GM18873 (cell line): Measurements from ENCODE around the gene ISG20L2.

Experiments used
- ATAC-seq: cut with Tn5 transposase; IDR thresholded peaks from one replicate; pipeline ENCODE4 v1.9.1; 2021; ENCODE audit warnings: mild to moderate bottlenecking, moderate library complexity, moderate number of reproducible peaks; ENCODE audit not compliant: unreplicated experiment, low FRiP score

Gene ISG20L2

DNA sequence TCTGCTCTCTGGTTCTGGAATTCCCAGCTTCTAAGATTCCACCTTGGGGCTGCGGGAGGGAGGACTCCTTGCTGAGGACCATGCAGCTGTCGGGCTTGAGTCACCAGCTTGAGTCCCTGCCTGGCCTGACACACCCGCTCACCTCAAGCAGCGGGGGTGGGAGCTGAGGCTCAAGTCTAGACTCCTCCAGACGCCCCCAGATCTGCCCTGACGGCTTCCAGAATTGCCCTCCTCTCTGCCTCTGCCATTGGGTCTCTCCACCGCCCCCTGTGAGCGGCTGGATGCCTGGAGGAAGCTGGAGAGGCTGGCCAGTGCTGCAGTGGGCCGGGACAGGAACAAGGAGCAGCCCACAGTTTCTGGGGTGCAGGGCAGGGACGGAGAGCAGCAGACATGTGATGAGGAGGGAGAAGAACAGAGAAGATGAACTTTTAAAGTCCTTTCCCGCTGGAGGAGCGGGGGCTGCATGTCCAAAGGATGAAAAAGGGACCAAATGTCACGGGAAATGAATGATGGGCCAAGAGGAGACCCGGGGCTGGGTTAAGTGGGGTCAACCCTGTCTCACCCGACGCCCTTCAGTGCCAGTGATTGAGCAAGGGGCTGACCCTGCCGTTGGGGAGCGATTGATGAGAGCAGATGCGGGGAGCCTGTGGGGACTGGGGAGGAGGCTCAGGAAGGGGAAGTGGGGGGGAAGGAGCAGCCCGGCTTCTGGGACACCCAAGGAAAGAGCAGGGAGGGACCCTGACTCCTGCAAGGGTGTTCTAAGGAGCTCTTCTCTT, 36.7 kb downstream of the ISG20L2 start:
- ATAC-seq, result no peak

DNA sequence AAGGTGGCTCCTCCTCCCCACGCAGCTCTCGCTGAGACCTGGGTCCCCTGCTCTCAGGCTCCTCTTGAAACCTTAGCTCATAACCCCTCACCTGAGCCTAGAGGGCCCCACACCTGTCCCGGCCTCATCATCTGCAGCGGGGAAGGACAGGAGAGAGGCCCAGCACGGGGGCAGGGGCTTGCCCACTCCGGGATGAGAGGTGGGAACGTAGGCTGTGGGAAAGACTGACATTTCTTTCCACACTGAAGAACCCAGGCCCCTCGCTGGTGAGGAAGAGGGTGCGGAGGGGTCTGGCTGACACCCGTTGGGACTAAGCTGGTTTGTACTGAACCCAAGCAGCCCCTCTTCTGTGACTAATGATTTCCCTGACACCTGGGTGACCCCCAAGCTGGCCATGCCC, 37.4 kb downstream of the ISG20L2 start:
- ATAC-seq, result no peak

DNA sequence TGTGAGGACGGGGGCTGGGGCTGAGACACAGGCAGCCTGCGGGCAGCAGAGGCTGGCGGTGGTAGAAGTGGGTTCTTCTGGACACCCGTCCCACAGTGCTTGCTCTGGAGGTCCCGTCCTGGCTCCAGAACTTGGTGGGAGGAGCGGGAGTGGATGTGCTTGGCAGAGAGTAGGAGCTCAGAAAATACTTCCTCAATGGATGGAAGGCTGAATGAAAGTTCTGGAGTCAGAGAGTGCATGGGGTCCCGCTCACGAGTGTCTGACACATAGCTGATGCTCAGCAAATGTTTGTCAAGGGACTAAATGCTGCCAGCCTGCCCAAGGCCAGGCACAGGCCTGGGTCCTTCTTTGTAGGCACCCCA, 37.9 kb downstream of the ISG20L2 start:
- ATAC-seq, result no peak

DNA sequence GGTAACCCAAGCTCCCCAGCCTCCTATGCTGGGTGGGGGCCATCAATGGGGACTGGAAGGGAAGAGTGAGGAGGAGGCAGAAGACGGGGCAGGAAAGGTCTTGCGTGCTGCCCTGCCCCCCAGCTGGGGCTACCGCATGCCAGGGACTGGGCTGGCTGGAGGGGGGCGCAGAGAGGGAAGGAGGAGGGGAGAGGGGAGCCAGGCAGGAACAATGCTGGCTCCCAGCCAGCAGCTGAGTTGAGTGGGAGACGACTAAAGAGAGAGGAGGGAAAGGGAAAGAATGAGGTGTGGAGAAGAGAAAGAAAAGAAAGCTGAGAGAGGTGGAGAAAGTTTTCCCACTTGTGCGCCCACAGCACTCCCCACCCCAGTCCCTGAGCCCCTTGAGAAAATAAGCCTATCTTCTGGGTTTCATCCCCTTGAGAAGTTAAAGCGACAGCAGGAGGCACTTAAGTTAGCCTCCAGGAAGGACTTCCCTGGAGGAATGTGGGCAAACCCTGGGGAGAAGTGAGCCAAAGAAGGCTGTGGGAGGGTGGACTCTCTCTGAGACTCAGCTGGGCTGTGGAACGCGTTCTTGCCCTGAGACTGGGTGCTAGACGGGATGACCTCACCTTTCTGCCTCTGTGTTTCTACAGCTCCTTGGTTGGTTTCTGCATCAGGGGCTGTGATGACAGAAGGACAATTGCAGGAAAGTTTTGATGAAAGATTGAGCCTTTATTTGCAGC, 38.5 kb downstream of the ISG20L2 start:
- no peak for ATAC-seq

DNA sequence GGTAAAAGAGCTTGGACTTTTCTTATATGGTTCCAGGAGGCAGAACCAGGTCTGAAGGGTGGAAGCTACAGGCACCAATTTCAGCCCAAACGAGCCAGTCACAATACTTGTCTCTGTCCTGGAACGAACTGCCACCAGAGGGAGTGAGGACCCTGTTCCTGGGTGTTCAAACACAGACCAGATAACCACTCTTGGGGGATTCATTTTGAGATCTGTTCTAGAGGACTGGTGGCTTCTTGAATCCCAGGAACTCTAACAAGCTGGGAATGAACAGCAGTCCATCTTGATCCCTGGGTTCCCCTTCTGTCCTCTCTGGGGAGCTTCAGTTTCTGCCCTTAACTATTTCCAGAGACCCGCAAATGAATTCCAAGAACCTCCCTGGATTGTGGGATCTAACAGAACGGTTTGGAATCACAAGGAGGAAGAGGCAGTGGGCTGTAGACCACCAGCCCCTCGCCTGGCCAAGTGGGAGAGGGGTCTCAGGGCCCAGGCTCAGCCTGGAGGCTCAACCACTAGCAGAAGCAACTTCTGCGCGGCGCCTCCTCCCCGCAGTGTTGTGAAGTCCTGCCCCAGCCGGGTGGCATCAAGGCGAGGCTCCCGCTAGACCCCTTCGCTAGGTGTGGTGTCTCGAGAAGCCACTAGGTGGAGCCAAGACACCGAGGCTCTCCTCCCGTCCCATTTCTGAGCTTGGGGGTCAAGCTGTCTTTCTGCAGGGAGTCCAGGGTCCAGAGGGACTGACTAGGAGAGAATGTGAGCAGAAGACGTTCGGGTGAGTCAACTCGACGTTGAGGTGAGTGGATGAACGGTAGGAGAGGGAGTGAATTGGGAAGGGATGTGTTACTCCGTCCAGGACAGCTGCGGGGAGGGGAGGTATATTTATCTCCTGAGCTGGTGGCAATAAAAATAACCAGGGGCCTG, 39.3 kb downstream of the ISG20L2 start:
- ATAC-seq, result no peak

DNA sequence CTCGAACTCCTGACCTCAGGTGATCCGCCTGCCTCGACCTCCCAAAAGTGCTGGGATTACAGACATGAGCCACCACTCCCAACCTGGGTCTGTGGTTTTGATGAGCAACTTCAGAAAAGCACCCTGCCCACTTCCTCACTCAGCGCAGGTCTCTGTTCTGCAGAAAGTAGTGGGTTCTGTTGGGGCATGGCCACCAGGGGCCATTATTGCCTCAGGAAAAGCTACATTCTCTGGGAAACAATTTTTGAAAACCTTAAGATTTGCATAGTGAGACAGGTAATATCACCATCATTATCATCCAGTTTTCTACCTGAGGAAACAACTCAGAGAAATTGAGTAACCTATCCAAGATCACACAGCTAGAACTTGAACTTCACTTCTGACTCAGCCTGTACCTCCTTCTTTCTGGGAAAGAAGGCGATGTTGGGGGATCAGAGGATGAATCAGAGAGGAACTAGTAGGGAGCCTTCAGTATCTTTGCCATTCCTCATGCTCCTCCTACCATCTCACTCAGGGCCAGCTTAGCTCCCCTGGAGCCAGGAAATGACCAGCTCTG, 44.3 kb downstream of the ISG20L2 start:
- ATAC-seq, result no peak

DNA sequence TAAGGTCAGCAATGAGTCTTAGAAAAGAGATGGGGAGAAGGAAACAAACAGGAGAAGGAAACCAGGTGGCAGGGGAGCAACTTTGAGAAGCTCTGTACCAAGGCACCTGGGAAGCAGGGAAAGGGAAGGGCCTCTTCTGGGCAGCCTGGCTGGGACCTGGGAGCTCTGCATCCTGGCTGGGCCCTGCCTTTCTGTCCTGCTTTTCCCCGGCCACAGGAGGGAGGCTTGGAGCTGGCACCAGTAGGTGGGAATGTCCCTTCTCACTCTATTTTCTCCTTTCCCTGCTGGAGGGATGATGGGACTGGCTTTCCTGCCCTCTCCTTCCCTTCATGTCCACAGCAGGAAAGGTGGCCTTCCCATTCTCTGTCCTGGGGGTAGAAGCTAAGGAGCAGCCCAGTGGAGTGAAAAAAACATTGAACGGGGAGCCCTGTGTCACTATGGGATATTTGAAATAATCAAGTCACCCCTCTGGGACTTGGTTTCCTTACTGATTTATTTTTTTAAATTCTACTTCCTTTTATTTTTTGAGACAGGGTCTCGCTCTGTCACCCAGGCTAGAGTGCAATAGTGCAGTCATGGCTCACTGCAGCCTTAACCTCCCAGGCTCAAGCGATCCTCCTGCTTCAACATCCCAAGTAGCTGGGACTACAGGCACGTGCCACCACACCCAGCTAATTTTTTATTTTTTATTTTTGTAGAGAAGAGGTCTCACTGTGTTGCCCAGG, 46.2 kb downstream of the ISG20L2 start:
- no peak for ATAC-seq

DNA sequence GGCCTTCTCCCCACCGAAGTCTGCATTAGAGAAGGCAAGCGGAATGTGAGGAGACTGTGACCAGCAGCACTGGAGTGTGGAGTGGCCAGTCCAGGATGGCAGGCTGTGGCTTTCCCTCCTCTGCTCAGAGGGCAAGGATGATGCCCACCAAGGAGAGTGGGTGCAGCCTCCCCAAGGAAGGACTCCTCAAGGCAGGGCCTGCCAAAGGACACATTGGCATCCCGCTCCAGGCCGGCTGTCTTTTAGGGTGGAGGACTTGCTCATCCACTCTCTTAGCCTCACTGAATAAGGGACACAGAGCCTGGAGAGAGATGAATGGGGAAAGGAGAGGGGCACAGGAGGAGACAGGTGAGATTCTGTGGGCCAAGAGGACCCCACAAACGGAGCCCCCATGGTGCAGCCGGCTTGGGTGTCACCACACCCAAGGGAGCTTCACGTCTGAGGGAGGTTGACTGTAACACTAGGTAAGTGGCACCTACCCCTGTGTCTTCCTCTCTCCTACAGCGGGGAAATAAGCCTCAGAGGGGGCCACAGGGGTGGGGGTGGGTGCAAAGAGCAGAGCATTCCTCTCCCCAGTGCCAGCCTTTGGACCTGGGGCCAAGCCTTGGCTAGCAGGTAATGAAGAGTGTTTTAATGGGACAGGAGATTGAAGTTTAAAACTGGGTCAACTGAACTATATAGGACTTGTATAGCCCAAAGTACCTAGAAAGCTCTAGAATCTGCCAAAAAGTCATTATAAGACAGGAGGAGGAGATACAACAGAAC, 47.2 kb downstream of the ISG20L2 start:
- ATAC-seq, result no peak

DNA sequence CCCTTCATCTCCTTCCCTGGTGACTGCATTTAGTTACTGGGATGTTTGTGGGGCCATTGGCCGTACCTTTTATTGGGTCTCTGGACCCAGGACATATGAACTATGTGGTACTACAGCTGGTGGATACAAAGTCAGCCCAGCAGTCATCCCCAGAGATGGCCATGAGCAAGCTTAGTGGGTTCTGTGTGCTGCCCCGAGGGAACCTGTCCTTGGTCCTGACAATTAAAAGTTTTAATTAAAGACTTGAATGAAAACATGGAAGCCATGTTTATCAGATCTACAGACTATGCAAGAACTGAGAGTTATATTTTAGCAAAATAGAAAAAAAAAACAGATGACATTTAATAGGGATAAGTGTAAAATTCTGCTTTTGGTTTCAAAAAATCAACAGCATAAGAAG, 48.5 kb downstream of the ISG20L2 start:
- ATAC-seq, result no peak

DNA sequence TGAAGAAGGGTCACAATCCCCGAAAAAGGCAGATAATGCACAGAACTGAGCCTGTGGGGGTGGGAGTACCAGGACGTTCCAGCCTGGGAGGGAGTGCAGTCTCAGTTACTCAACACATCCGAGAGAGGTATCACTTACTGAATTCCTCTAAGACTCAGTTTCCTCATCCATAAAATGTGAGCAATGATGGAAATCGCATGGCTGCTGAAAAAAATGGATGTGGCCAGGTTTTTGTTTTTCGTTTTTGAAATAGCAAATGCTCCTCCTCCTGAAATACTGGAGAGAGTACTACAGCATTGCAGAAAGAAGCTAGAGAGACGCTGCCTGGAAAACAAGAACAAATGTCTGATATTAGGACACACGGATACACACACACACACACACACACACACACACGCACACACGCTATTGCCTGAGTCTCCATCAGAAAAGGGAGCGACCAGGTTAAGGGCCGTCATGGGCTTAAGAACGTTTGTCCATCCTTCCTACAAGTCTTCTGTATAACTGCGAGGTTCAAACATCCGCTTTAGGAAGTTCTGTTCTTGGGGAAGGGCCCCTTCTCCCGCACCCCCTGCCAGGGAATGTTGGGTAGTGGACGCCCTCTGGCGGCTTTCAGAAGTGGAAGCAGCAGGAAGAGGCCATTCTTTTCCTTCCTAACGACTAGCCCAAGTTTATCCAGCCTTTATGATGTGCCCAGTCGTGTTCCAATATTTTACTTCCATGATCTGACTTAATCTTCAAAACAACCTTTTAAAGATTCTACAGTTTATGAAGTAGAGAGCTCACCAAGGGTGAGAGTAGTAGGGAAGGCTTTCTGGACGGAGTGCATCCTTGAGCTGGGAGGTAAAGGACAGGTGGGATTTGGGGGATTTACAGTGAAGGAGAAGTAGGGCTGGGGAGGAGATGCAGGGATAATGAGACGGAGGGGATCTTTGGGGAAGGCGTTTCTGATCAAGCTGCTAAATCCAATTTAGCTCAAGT, 50.7 kb downstream of the ISG20L2 start:
- ATAC-seq, result no peak

DNA sequence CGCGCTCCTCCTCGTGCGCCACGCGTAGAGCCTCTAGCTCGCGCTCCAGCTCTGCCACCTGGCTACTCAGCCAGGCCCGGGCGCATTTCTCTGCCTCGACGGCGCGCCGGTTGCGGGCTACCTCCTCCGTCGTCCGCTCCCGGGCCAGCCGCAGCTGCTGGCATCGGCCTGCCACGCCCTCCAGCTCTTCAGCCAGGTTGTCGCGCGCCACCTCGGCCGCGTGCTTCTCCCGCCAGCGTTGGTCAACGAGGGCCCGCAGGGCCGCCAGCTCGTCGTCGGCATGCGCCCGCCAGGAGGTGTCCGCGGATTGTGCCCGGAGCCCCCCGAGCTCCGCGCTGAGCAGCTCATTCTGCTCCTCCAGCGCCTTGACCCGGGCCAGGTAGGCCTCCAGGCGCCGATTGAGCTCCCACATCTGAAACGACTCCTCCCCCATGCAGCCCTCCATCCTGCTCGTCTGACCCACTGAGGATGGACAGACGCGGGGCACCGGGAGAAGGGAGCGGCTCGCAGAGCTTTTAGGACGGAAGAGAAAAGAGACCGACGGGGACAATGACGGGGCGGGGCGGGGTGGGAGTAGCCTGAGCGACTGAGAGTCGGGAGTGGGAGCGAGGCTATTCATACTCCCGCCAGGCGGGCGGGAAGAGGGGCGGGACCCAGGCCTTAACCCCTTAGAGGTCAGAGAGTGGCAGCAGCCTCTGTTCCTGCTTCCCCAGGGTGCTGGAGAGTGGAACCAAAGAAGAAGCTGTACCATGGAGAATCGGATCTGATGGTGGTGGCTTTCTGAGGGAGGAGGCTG, 51.5 kb downstream of the ISG20L2 start, which contains the start of gene NES:
Gene NES (minus strand): TSS at position 588 of the 796 bp plus-strand sequence. CDS start 143 bp downstream, at position 445.
- no peak for ATAC-seq

DNA sequence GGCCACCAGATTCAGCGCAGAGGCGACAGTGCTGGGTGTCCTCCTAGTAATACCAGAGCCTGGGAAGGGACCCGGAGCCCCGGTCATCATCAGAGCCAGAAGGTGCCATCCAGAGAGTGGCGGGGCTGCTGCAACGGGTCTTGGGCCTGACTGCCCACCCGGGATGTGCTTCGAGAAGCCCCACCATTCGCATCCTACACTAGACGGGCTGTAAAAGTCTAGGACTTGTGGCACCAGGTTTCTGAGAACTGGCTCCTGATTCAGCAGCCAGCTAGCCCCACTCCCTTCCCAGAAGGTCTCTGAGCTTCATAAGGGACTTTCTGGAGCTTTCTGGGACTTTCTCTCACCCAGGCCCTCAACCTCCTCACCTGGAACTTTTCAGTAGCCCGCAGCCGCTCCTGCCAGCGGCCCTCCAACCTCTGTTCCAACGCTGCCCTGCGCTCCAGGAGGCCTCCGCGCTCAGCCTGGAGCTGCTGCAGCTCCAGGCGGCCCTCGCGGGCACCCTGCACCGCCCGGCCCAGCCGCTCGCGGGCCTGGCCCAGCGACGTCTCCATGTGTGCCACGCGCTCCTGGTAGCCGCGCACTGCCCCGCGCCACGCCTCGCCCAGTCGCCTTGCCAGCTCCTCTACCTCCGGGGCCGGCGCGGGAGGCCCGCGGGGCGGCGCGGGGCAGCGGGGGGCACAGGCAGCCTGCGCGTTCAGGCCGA, 52.3 kb downstream of the ISG20L2 start:
- no peak for ATAC-seq

DNA sequence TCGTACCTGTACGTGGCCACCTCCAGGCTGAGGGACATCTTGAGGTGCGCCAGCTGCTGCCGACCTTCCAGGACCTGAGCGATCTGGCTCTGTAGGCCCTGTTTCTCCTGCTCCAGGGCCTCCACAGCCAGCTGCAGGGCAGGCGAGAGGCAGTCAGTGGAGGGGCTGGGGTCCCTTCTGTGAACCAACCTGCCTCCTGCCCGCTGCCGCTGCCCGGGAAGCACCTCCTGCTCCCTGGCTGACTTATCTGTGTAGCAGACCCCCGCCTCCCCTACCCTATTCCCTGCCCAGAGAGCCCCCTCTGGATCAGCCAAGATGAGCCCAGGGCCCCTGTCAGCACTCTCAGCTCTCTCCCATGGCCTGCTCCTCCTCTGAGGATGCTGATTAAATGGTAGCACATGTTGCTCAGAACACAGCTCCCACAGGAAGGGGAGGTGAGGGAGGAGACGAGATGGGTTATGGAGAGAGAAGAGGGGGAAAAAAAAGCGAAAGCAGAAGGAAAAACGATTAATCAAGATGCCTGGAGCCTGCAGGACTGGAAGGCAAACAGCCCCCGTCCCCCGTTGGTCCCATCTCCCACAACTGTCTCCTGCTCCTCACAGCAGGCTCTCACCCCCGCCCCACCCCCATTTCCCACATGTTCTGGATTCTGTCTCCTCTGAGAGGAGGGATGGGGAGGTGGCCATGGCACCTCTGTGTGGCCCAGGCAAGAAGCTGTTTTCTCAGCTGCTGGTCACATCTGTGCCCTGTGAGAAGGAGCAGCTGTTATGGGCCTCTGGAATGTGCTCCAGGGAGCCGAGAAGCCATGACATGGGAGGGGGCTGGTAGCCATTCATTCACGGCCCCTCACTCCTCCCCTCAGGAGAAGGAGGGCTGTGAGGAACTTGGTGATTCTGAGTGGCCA, 53.1 kb downstream of the ISG20L2 start:
- ATAC-seq, result no peak

DNA sequence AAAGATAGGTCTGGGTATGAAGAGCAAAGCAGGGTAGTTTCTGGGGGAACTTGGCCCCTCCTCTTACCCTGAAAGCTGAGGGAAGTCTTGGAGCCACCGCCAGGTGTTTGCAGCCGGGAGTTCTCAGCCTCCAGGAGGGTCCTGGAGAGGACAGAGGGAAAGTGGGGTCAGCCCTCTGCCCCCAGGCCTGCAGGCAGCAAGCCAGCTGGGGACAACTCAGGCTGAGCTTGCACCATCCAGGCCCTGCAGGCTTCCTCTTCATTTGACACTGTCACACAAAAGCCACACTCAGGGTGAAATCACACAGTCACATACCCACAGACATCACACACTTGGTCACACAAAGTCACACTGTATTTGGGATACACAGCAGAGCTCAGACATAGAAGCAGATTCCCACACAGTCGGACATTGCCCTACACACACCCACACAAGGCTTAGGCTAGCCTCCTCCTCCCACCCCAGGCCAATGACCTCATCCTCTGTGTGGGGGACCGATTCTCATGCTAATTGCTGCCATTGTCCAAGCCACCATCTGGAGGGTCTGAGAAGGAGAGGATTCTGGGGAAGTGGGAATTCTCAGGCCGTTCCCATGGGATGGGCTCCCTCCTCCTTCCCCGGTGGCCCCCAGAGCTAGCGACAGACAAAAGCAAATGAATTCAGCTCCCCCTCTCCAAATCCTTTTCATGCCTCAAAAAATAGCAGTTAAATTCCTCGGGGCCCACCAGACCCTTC, 55.0 kb downstream of the ISG20L2 start:
- no peak for ATAC-seq
